ENCODE data around the gene CCDC47. TPM values are rescaled to one million over a fixed set of nuclear protein-coding genes. Genes with fewer than 3 reads are reported as not detected.

CCDC47 gene
- total RNA-seq (100 to 1,000 TPM in 4 of 9 donors, 10 to 100 TPM in 5; 46.8 to 148 (median 98.1) TPM), polyA plus RNA-seq (100 to 1,000 TPM in 1 of 3 donors, 10 to 100 TPM in 2; 24.2 to 216 (median 29.0) TPM)
- long read RNA-seq, donor 1, transcript CCDC47-204 (12 exons, 1,719 nt), result minor isoform, 5 of 58 reads
- long read RNA-seq, donor 1, transcript CCDC47-201 (13 exons, 3,466 nt), result major isoform, 31 of 58 reads
- long read RNA-seq, donor 1, partial matches to known transcripts, result 21 of 58 reads
- long read RNA-seq, donor 1, other reads (novel, unspliced or antisense), result 0 of 58 reads
- long read RNA-seq, donor 2, transcript CCDC47-201 (13 exons, 3,466 nt), result major isoform, 13 of 26 reads
- long read RNA-seq, donor 2, partial matches to known transcripts, result 10 of 26 reads
- long read RNA-seq, donor 2, other reads (novel, unspliced or antisense), result 0 of 26 reads
- long read RNA-seq, donor 3, transcript CCDC47-201 (13 exons, 3,466 nt), result major isoform, 35 of 46 reads
- long read RNA-seq, donor 3, partial matches to known transcripts, result 6 of 46 reads
- long read RNA-seq, donor 3, other reads (novel, unspliced or antisense), result 0 of 46 reads
- long read RNA-seq, donor 4, transcript CCDC47-201 (13 exons, 3,466 nt), result major isoform, 60 of 113 reads
- long read RNA-seq, donor 4, transcript CCDC47-204 (12 exons, 1,719 nt), result minor isoform, 11 of 113 reads
- long read RNA-seq, donor 4, partial matches to known transcripts, result 34 of 113 reads
- long read RNA-seq, donor 4, other reads (novel, unspliced or antisense), result 7 of 113 reads
- long read RNA-seq, donor 5, transcript CCDC47-201 (13 exons, 3,466 nt), result major isoform, 244 of 261 reads
- long read RNA-seq, donor 5, partial matches to known transcripts, result 3 of 261 reads
- long read RNA-seq, donor 5, other reads (novel, unspliced or antisense), result 11 of 261 reads
- long read RNA-seq, donor 6, transcript CCDC47-201 (13 exons, 3,466 nt), result major isoform, 32 of 53 reads
- long read RNA-seq, donor 6, transcript CCDC47-204 (12 exons, 1,719 nt), result minor isoform, 7 of 53 reads
- long read RNA-seq, donor 6, partial matches to known transcripts, result 14 of 53 reads
- long read RNA-seq, donor 6, other reads (novel, unspliced or antisense), result 0 of 53 reads
- long read RNA-seq, donor 7, transcript CCDC47-201 (13 exons, 3,466 nt), result major isoform, 10 of 12 reads
- long read RNA-seq, donor 7, partial matches to known transcripts, result 0 of 12 reads
- long read RNA-seq, donor 7, other reads (novel, unspliced or antisense), result 0 of 12 reads
- long read RNA-seq, donor 8, transcript CCDC47-201 (13 exons, 3,466 nt), result major isoform, 39 of 62 reads
- long read RNA-seq, donor 8, transcript CCDC47-204 (12 exons, 1,719 nt), result minor isoform, 6 of 62 reads
- long read RNA-seq, donor 8, partial matches to known transcripts, result 14 of 62 reads
- long read RNA-seq, donor 8, other reads (novel, unspliced or antisense), result 0 of 62 reads
- long read RNA-seq, donor 9, transcript CCDC47-201 (13 exons, 3,466 nt), result major isoform, 23 of 32 reads
- long read RNA-seq, donor 9, partial matches to known transcripts, result 7 of 32 reads
- long read RNA-seq, donor 9, other reads (novel, unspliced or antisense), result 0 of 32 reads
- long read RNA-seq, donor 10, transcript CCDC47-201 (13 exons, 3,466 nt), result major isoform, 13 of 18 reads
- long read RNA-seq, donor 10, partial matches to known transcripts, result 0 of 18 reads
- long read RNA-seq, donor 10, other reads (novel, unspliced or antisense), result 0 of 18 reads

GRCh38 chr17:63773272-63774140 is at the start of gene CCDC47:
CCDC47 (minus strand) TSS chr17:63773597; CDS start chr17:63766175, 7,422 bp downstream.
- 0% methylated on average over 19 to 74 of the region's 74 CpGs for WGBS, 4 donors
- Histone ChIP-seq H3K4me3 (peak within 1 kb of the TSS; percentile 73 to 86 (median 80)), H3K9me3 (replicated peaks in 1 of 3) (no peaks in the 10 kb centered on the region), H3K27ac (peak within 1 kb of the TSS; percentile 91 to 99 (median 97)), H3K36me3 (replicated peaks in 1 of 2) (peaks cover 0 to 11% of the 10 kb centered on the region in 2 donors), H3K4me1 (replicated peaks in 1 of 2) (peaks cover 28 to 45% of the 10 kb centered on the region in 2 donors), H3K27me3 (no peaks in the 10 kb centered on the region)
- intact Hi-C loops (cut with DNase I), result no loop called here
- peak; percentile 99 to 100 (median 99) for DNase-seq
- TF ChIP-seq POLR2A (IDR thresholded peaks at IDR 0.05), result peak; percentile 96 to 99
- TF ChIP-seq, protein P1, sequence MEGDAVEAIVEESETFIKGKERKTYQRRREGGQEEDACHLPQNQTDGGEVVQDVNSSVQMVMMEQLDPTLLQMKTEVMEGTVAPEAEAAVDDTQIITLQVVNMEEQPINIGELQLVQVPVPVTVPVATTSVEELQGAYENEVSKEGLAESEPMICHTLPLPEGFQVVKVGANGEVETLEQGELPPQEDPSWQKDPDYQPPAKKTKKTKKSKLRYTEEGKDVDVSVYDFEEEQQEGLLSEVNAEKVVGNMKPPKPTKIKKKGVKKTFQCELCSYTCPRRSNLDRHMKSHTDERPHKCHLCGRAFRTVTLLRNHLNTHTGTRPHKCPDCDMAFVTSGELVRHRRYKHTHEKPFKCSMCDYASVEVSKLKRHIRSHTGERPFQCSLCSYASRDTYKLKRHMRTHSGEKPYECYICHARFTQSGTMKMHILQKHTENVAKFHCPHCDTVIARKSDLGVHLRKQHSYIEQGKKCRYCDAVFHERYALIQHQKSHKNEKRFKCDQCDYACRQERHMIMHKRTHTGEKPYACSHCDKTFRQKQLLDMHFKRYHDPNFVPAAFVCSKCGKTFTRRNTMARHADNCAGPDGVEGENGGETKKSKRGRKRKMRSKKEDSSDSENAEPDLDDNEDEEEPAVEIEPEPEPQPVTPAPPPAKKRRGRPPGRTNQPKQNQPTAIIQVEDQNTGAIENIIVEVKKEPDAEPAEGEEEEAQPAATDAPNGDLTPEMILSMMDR (IDR thresholded peaks at IDR 0.05), result no peak

DNA sequence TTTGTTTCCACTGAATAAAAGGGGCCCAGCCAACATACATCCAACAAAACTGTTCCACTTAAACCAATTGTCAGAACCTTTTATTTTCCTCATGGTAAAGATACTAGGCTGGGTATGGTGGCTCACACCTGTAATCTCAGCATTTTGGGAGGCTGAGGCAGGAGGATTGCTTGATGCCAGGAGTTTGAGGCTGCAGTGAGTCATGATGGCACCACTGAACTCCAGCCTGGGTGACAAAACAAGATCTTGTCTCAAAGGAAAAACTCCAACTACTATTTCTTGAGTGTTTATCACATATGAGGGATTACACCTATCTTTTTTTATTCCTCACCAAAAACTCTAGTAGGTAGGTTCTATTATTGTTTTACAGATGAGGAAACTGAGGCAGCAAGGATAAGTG is 49.1 kb upstream of the CCDC47 start:
- H3K36me3 ChIP-seq (replicated peaks in 1 of 2), result peaks cover 0 to 83% of the 10 kb centered on the region in 2 donors
- no peak for DNase-seq

DNA sequence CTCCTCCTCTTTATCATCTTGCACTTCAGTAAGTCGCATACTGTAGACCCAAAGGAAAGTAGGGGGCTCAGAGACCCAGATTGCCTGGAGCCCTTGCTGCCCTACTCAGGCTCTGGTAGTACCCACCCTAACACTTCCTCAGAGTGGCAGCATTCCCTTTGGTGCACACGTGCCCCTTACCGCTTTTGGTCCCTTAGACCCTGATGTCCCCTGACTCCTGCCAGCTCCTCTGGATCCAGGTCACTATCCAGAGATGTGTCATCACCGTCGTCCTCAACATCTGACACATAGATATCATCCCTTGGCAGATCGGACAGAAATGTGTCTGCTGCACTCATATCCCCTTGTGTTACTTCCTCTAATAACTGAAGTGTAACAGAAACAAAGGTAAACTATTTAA is 48.4 kb upstream of the CCDC47 start:
- DNase-seq, result no peak
- H3K27ac ChIP-seq, result peak overlapping the region in 1 of 5 donors; percentile 20
- peaks cover 0 to 9% of the 10 kb centered on the region in 2 donors for H3K4me1 ChIP-seq (replicated peaks in 1 of 2)
- TF ChIP-seq POLR2A (IDR thresholded peaks at IDR 0.05), result no peak
- TF ChIP-seq, protein P1 (IDR thresholded peaks at IDR 0.05), result no peak
- intact Hi-C loops (cut with DNase I), result no loop called here
- 49 to 67% (median 56%) methylated on average over 6 of the region's 6 CpGs for WGBS, 4 donors
- H3K9me3 ChIP-seq (replicated peaks in 1 of 3), result no peaks in the 10 kb centered on the region
- H3K36me3 ChIP-seq (replicated peaks in 1 of 2), result peaks cover 0 to 90% of the 10 kb centered on the region in 2 donors
- no peaks in the 10 kb centered on the region for H3K27me3 ChIP-seq
- H3K4me3 ChIP-seq, result no peak overlapping the region

More for the DNA sequence above, 49.1 kb upstream of the CCDC47 start:
- intact Hi-C loops (cut with DNase I), result no loop called here
- Histone ChIP-seq H3K4me1 (replicated peaks in 1 of 2) (peaks cover 0 to 9% of the 10 kb centered on the region in 2 donors), H3K27me3 (no peaks in the 10 kb centered on the region), H3K9me3 (replicated peaks in 1 of 3) (no peaks in the 10 kb centered on the region), H3K4me3 (no peak overlapping the region), H3K27ac (no peak overlapping the region)
- no peak for TF ChIP-seq POLR2A (IDR thresholded peaks at IDR 0.05)
- TF ChIP-seq, protein P1 (IDR thresholded peaks at IDR 0.05), result no peak

All from adrenal gland (tissue), 19 donors.